Activated CD4-positive, alpha-beta T cell treated with anti-CD3 and anti-CD28 coated beads, Interleukin-2, amount 10 ng/mL, durations not matched to agents 24 days and 14 days (primary cell): ENCODE data around the gene RTEL1. TPM values are rescaled to one million over a fixed set of nuclear protein-coding genes. Genes with fewer than 3 reads are reported as not detected.
"Not testable (repeated sequence)": the region's sequence is repeated elsewhere in the genome, so short reads cannot be mapped to it uniquely, and the experiment has no call there.

Experiments
- DNase-seq: peaks from one replicate; pipeline ENCODE4 v3.0.0; 2022
- H3K27ac Mint-ChIP-seq: one replicate; pipeline ENCODE4 v1.8.0; 2022; ENCODE audit warnings: mild to moderate bottlenecking, mixed read lengths
- H3K27me3 Mint-ChIP-seq: one replicate; pipeline ENCODE4 v1.8.0; 2022; ENCODE audit warnings: mixed read lengths
- H3K36me3 Mint-ChIP-seq: one replicate; pipeline ENCODE4 v1.8.0; 2022; ENCODE audit warnings: low read depth, mild to moderate bottlenecking, mixed read lengths
- H3K4me1 Mint-ChIP-seq: one replicate; pipeline ENCODE4 v1.8.0; 2021; ENCODE audit warnings: mixed read lengths
- H3K4me3 Mint-ChIP-seq: one replicate; pipeline ENCODE4 v1.8.0; 2022; ENCODE audit warnings: mild to moderate bottlenecking, moderate library complexity, mixed read lengths
- H3K9me3 Mint-ChIP-seq: one replicate; pipeline ENCODE4 v1.8.0; 2021; ENCODE audit warnings: mixed read lengths
- intact Hi-C: fragments of 100-400 bp; cut with micrococcal nuclease; formaldehyde crosslinking; loops from one replicate; pipeline ENCODE4 v1.15.1; 2023
- total RNA-seq: library from RNA; stranded (reverse); gene quantifications from 2 replicates; pipeline ENCODE4 v1.2.3, GENCODE V29; 2022

Gene RTEL1
- total RNA-seq = 60.7 and 64.7 TPM in 2 replicates

- Mint-ChIP-seq H3K9me3 (no peaks in the 10 kb centered on the region), H3K36me3 (peaks cover 7% of the 10 kb centered on the region), H3K27ac (peak within 1 kb of the TSS; percentile 89), H3K27me3 (peaks cover 2% of the 10 kb centered on the region), H3K4me1 (peaks cover 34% of the 10 kb centered on the region), H3K4me3 (peak within 1 kb of the TSS; percentile 93)
- intact Hi-C loops = loop anchor here (1.0 kb wide), 2 partner anchors 30 to 49 kb away; partner anchors contain the start of gene ARFRP1
- DNase-seq = peak; percentile 98
Observed at GRCh38 chr20:63657937-63658748, at the start of gene RTEL1. Gene RTEL1, plus strand, starts transcription at chr20:63658312. Its CDS starts 1,091 bp downstream, at chr20:63659403.

GRCh38 chr20:63610581-63611435 lies 47.3 kb upstream of the RTEL1 start:
- peaks cover 23% of the 10 kb centered on the region for H3K36me3 Mint-ChIP-seq
- peaks cover 2% of the 10 kb centered on the region for H3K4me1 Mint-ChIP-seq
- intact Hi-C loops = no loop called here
- DNase-seq = no peak
- no peaks in the 10 kb centered on the region for H3K9me3 Mint-ChIP-seq
- H3K27me3 Mint-ChIP-seq = no peaks in the 10 kb centered on the region
- no peak overlapping the region for H3K27ac Mint-ChIP-seq
- H3K4me3 Mint-ChIP-seq = no peak overlapping the region

GRCh38 chr20:63611646-63612045 lies 46.5 kb upstream of the RTEL1 start:
- H3K4me1 Mint-ChIP-seq = peaks cover 2% of the 10 kb centered on the region
- H3K36me3 Mint-ChIP-seq = peaks cover 23% of the 10 kb centered on the region
- H3K4me3 Mint-ChIP-seq = no peak overlapping the region
- H3K9me3 Mint-ChIP-seq = no peaks in the 10 kb centered on the region
- intact Hi-C loops = no loop called here
- H3K27me3 Mint-ChIP-seq = no peaks in the 10 kb centered on the region
- no peak overlapping the region for H3K27ac Mint-ChIP-seq
- no peak for DNase-seq

GRCh38 chr20:63612276-63612931 lies 45.7 kb upstream of the RTEL1 start:
- intact Hi-C loops = no loop called here
- H3K27me3 Mint-ChIP-seq = no peaks in the 10 kb centered on the region
- no peak overlapping the region for H3K27ac Mint-ChIP-seq
- no peak for DNase-seq
- H3K4me3 Mint-ChIP-seq = no peak overlapping the region
- H3K36me3 Mint-ChIP-seq = peaks cover 23% of the 10 kb centered on the region
- no peaks in the 10 kb centered on the region for H3K9me3 Mint-ChIP-seq
- H3K4me1 Mint-ChIP-seq = peaks cover 2% of the 10 kb centered on the region

GRCh38 chr20:63613863-63614594 lies 44.1 kb upstream of the RTEL1 start:
- H3K4me3 Mint-ChIP-seq, H3K27ac Mint-ChIP-seq, H3K4me1 Mint-ChIP-seq, DNase-seq, H3K9me3 Mint-ChIP-seq, intact Hi-C loops, H3K27me3 Mint-ChIP-seq: not testable (repeated sequence)
- peaks cover 32% of the 10 kb centered on the region for H3K36me3 Mint-ChIP-seq

GRCh38 chr20:63617092-63617875 lies 40.8 kb upstream of the RTEL1 start:
- Mint-ChIP-seq H3K4me1 (peaks cover 8% of the 10 kb centered on the region), H3K9me3 (no peaks in the 10 kb centered on the region), H3K36me3 (peaks cover 27% of the 10 kb centered on the region), H3K27ac (no peak overlapping the region), H3K4me3 (no peak overlapping the region), H3K27me3 (no peaks in the 10 kb centered on the region)
- DNase-seq = no peak
- intact Hi-C loops = no loop called here

GRCh38 chr20:63617876-63618265 lies 40.2 kb upstream of the RTEL1 start:
- no peak overlapping the region for H3K27ac Mint-ChIP-seq
- no peak for DNase-seq
- no peak overlapping the region for H3K4me3 Mint-ChIP-seq
- H3K36me3 Mint-ChIP-seq = peaks cover 27% of the 10 kb centered on the region
- intact Hi-C loops = no loop called here
- H3K9me3 Mint-ChIP-seq = no peaks in the 10 kb centered on the region
- H3K27me3 Mint-ChIP-seq = no peaks in the 10 kb centered on the region
- peaks cover 12% of the 10 kb centered on the region for H3K4me1 Mint-ChIP-seq

- H3K27ac Mint-ChIP-seq = no peak overlapping the region
- no peaks in the 10 kb centered on the region for H3K9me3 Mint-ChIP-seq
- peaks cover 23% of the 10 kb centered on the region for H3K36me3 Mint-ChIP-seq
- H3K4me1 Mint-ChIP-seq = peaks cover 12% of the 10 kb centered on the region
- no peak for DNase-seq
- no peak overlapping the region for H3K4me3 Mint-ChIP-seq
- intact Hi-C loops = no loop called here
- no peaks in the 10 kb centered on the region for H3K27me3 Mint-ChIP-seq
Observed at GRCh38 chr20:63618291-63618980, 39.7 kb upstream of the RTEL1 start.

- Mint-ChIP-seq H3K9me3 (no peaks in the 10 kb centered on the region), H3K4me1 (peaks cover 10% of the 10 kb centered on the region), H3K4me3 (no peak overlapping the region), H3K27ac (no peak overlapping the region), H3K27me3 (no peaks in the 10 kb centered on the region), H3K36me3 (peaks cover 21% of the 10 kb centered on the region)
- DNase-seq = no peak
- intact Hi-C loops = no loop called here
Observed at GRCh38 chr20:63619086-63619485, 39.0 kb upstream of the RTEL1 start.

GRCh38 chr20:63619505-63619904 lies 38.6 kb upstream of the RTEL1 start:
- H3K4me1 Mint-ChIP-seq = peaks cover 12% of the 10 kb centered on the region
- no peaks in the 10 kb centered on the region for H3K9me3 Mint-ChIP-seq
- no peaks in the 10 kb centered on the region for H3K27me3 Mint-ChIP-seq
- no peak overlapping the region for H3K4me3 Mint-ChIP-seq
- DNase-seq = no peak
- no peak overlapping the region for H3K27ac Mint-ChIP-seq
- peaks cover 21% of the 10 kb centered on the region for H3K36me3 Mint-ChIP-seq
- intact Hi-C loops = no loop called here

- intact Hi-C loops = loop anchor here (10.0 kb wide), 1 partner anchor 444 kb away; the partner anchor contains the start of gene TCEA2
- peaks cover 21% of the 10 kb centered on the region for H3K36me3 Mint-ChIP-seq
- no peaks in the 10 kb centered on the region for H3K9me3 Mint-ChIP-seq
- DNase-seq = no peak
- H3K4me1 Mint-ChIP-seq = peaks cover 15% of the 10 kb centered on the region
- no peaks in the 10 kb centered on the region for H3K27me3 Mint-ChIP-seq
- no peak overlapping the region for H3K4me3 Mint-ChIP-seq
- no peak overlapping the region for H3K27ac Mint-ChIP-seq
Observed at GRCh38 chr20:63620991-63621390, 37.1 kb upstream of the RTEL1 start.

- intact Hi-C loops = loop anchor here (10.0 kb wide), 1 partner anchor 443 kb away; the partner anchor contains the start of gene TCEA2
Observed at GRCh38 chr20:63622096-63622495, 36.0 kb upstream of the RTEL1 start.

More at GRCh38 chr20:63622096-63622495, 36.0 kb upstream of the RTEL1 start:
- Mint-ChIP-seq H3K36me3 (peaks cover 17% of the 10 kb centered on the region), H3K9me3 (no peaks in the 10 kb centered on the region), H3K4me1 (peaks cover 15% of the 10 kb centered on the region), H3K4me3 (no peak overlapping the region), H3K27ac (no peak overlapping the region), H3K27me3 (no peaks in the 10 kb centered on the region)
- DNase-seq = no peak
